Aortic smooth muscle cell (primary cell): ENCODE data around the gene RBMX2. TPM values are rescaled to one million over a fixed set of nuclear protein-coding genes. Genes with fewer than 3 reads are reported as not detected.

Experiments
- total RNA-seq: library from RNA; depleted of rRNA; stranded (reverse); fragments of >200 nt; gene quantifications from 2 replicates; pipeline ENCODE4 v1.2.3, GENCODE V29; 2014

RBMX2 gene
- total RNA-seq: 24.4 and 29.1 TPM in 2 replicates

GRCh38 chrX:130401415-130402207 is at the start of gene RBMX2:
Gene RBMX2, plus strand, starts transcription at chrX:130401987. Its CDS starts 46 bp downstream, at chrX:130402033.

GRCh38 chrX:130385520-130385919 is 16.3 kb upstream of the RBMX2 start, which contains the start of gene GPR119:
Gene GPR119, minus strand, starts transcription at chrX:130385674. Its CDS starts 227 bp downstream, at chrX:130385447.

Other genes starting within 250 kb of the RBMX2 start
- 20.5 and 21.5 TPM in 2 replicates for gene AIFM1, start 236.1 kb upstream of the RBMX2 start, total RNA-seq
- 0.53 and 0.93 TPM in 2 replicates for gene RAB33A, start 230.0 kb upstream of the RBMX2 start, total RNA-seq
- gene ZNF280C, start 133.1 kb upstream of the RBMX2 start, total RNA-seq: 1.7 and 2.2 TPM in 2 replicates
- 10.3 and 10.8 TPM in 2 replicates for gene SLC25A14, start 62.1 kb upstream of the RBMX2 start, total RNA-seq
- gene GPR119, start 16.3 kb upstream of the RBMX2 start, total RNA-seq: not detected in 2 replicates